GM19452 (cell line): Measurements from ENCODE around the gene SMR3A.

Source experiments
- ATAC-seq: cut with Tn5 transposase; IDR thresholded peaks from one replicate; pipeline ENCODE4 v1.9.1; 2021; ENCODE audit not compliant: unreplicated experiment

The SMR3A gene

GRCh38 chr4:70360460-70360859 is at the start of gene SMR3A:
Gene SMR3A (plus strand): TSS chr4:70360760. CDS start chr4:70362116, 1,356 bp downstream.
- ATAC-seq, result no peak

DNA sequence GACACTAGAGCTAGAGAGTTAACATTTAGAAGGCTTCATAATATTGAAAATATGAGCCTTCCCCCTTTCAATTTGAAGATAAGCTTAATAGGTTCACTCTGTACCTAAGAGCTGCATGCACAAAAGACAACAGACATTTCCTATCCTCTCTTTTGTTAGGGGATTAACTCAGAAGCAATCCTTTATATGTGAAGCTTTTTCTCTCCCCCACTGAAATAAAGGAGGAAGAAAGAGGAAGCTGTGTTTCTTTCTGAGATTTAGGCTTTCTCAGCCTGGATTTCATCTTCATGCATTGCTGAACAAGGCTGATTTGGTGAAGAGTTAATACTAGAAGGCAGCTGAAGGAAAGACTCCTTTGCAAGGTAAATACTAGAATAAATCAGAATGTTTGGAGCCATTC is 46.8 kb upstream of the SMR3A start:
- no peak for ATAC-seq

GRCh38 chr4:70315928-70316327 is 44.6 kb upstream of the SMR3A start:
- ATAC-seq, result peak; percentile 63

DNA sequence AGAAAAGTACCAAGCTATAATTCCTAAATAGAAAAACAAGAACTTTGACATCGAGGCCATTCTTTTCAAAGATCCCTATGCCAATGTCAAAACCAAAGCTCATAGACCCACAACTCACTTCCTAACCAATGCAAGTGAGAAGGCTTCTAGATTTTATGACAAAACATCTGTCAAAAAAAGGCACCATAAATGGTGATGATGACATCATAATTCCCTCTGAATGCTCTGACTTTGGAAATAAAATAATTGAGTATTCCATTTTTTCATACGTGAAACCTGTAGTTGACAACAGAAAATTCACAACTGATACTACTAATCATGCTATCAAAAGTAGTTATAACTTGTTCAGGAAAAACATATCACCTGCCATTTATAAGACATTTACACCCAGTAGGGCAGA is 34.5 kb upstream of the SMR3A start:
- ATAC-seq, result no peak

- no peak for ATAC-seq
Observed at GRCh38 chr4:70334681-70335080, 25.9 kb upstream of the SMR3A start, which contains the start of gene CABS1. Gene CABS1 (plus strand): TSS chr4:70334981. CDS start chr4:70335040, 59 bp downstream.

DNA sequence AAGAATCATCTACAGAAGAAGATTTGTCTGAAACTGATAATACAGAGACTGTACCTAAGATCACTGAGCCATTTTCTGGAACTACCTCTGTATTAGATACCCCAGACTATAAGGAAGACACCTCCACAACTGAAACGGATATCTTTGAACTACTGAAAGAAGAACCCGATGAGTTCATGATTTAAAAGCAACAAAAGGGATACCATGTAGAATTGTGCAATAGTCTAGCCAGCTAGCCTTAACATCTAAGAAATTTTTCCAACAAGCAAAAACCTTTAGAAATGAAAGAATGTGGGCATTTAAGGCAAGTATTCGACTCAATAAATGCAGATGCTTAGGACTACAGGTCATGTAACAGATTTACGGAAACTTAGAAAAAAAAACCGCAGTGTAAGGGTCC is 24.5 kb upstream of the SMR3A start:
- no peak for ATAC-seq

DNA sequence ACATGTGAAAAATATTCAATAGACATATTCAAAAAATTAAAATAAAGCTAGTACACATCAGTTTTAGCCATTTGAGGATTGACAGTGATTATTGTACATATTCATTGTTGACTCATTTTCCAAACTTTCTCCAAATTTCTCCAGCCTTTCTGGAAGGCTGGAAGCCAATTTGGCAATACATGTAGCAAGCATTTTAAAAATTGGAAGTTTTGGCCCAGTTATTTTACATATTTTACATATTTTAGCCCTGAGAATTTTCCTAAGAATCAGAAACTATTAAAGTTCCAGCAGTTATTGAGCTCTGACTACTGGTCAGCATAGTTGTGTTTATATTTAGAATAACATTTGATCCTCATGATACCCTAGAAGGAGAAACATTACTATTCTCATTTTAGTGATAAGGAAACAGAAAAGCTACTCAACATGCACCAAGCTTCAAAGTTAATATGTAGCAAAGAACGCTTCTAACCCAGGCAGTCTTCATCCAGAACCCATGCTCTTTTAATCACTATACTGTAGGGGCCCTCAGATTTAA is 22.6 kb upstream of the SMR3A start:
- ATAC-seq, result no peak

DNA sequence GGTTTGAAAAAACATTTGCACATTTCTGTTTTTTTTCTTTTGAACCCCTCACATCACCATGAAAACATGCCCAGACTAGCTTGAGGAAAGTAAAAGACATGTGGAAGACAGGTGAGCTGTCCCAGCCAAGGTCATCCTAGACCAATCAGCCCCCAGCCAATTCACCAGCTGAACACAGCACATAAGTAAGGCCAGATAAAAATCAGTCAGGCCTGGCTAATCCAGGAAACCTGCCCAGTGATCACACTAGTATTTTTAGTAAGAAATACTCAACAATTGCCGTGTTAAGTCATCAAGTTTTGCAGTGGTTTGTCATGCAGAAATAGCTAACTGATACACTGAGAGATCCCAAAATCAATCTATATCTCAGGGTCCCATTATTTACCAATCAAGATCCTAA is 4.4 kb upstream of the SMR3A start:
- no peak for ATAC-seq

GRCh38 chr4:70359115-70359661 is 1.4 kb upstream of the SMR3A start:
- no peak for ATAC-seq

GRCh38 chr4:70364002-70364401 is 3.4 kb downstream of the SMR3A start:
- ATAC-seq, result no peak

GRCh38 chr4:70365479-70365878 is 4.9 kb downstream of the SMR3A start:
- ATAC-seq, result no peak

DNA sequence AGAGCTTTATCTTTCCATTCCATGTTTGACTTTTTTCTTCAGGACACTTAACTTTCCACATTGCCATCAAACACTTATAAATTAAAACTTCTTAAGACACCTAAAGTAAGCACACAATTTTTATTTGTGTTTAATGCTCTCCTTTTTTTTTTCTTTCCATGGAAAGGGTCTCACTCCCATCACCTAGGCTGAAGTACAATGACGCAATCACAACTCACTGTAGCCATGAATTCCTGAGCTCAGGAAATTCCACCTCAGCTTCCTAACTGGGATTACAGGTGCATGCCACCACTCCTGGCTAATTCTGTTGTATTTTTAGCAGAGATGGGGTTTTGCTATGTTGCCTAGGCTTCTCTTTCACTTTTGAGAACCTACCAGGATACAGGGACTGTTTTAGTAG is 7.3 kb downstream of the SMR3A start:
- ATAC-seq, result no peak

DNA sequence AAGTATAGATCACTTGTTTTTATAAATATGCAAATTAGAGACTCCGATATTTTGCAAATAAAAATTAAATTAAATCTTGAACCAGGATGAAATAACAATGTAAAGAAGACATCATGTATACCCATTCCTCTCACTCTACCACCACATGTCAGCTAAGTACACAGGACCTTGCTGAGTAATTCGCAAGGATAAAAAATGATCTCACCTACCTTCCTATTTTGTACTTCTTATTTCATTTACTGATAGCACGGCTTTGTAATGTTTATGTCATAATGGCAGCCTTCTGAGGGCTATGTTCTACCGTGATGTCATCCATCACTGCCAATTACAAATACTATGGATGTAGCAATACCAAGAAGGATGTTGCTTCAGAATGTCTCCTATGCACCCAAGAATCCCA is 11.4 kb downstream of the SMR3A start:
- no peak for ATAC-seq

- no peak for ATAC-seq
Observed at GRCh38 chr4:70372760-70373159, 12.2 kb downstream of the SMR3A start.

DNA sequence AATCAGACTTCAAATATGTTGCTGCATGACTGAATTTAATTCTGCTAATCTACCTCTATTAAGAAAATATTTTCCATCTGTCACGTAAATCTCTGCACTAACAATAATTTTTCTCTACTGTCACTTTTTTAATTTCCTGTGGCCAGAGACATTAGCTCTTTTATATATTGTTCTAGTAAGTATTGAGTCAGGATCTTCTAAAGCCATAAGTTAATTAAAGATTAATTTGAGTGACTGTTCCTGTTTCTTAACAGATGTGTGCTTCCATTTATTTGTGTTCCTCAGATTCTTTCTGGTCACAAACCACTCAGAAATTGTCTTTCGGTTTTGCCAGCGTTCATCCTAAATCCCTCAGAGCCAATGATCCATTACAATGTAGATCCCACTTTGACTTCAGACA is 20.0 kb downstream of the SMR3A start:
- no peak for ATAC-seq

- ATAC-seq, result no peak
Observed at GRCh38 chr4:70382691-70383181, 22.2 kb downstream of the SMR3A start, which contains the start of gene SMR3B. Gene SMR3B (plus strand): TSS chr4:70383131. CDS start chr4:70384511, 1,380 bp downstream.

GRCh38 chr4:70392057-70392776 is 31.7 kb downstream of the SMR3A start:
- peak; percentile 70 for ATAC-seq

DNA sequence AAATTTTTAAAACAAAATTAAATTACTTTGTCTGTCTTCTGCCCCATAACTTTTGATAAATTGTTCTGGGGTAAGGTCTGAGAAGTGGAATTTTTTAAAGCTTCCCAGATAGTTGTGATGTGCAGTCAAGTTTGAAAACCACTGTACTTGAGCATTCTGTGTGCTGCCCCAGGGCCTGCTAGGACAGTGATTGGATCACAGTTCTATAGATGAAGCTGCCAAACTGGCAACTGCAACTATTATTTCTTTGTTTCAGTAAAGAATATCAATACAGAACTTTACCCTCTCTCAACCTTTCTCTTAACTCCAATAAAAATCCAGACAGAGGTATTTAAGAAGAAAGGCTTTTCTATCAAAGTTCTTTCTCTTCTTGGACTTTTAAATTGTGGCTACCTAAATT is 37.0 kb downstream of the SMR3A start, which contains the start of gene OPRPN:
TSS of gene OPRPN (plus strand) at position 361 of the 400 bp plus-strand sequence. CDS start 1,346 bp downstream, outside the sequence.
- no peak for ATAC-seq

DNA sequence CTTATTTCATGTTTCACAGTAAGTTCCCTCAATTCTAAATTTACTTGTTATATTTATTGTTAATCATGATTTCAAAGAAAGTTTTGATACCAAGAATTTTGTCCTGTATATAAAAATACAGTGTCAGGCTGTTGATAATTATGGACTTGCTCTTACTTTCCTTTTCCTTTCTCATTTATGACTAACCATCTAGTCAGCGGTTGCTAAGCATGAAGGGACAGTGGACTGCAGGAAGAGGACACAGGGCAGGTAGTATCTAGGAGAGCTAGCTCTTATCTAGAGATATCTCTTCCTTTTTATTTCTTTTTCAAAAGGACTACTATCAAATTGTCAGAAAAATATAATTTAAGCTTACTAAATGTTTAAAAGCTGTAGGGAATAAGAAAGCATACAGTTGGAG is 38.8 kb downstream of the SMR3A start:
- peak; percentile 64 for ATAC-seq

DNA sequence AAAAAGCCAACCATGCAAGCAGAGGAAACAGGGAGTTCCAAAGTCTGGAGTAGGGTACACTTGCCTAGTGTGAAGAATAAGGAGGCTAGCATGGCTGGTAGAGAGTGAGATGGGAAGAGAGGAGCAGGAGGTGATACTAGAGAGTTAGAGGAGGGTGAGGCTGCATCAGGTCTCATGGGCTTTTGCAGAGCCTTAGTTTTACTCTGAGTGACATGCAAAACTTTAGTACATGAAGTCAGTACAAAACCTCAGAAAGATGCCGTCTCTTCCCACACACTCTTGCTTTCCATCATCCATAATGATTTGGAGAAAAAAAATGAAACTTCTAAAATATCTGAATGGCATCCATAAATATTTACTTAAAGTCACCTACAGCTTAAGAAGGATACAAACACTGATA is 42.2 kb downstream of the SMR3A start:
- no peak for ATAC-seq

GRCh38 chr4:70405765-70406164 is 45.2 kb downstream of the SMR3A start:
- ATAC-seq, result peak; percentile 48
